D721Med (cell line): ENCODE results near the gene NKD1.

Experiments
- DNase-seq: peaks from one replicate; pipeline ENCODE4 v3.0.0; 2011; ENCODE audit warnings: low spot score; ENCODE audit not compliant: insufficient read length
- FAIRE-seq: peaks from 2 replicates; lab custom pipeline; 2011; peaks lifted over from hg19 to GRCh38; lab: Jason Lieb, UNC
- CTCF ChIP-seq: IDR thresholded peaks from 2 replicates; pipeline ENCODE4 v1.5.1; 2012; ENCODE audit warnings: mild to moderate bottlenecking, control low read depth; ENCODE audit not compliant: insufficient read depth; ENCODE audit errors: missing control alignments

NKD1 gene

GRCh38 chr16:50692999-50693781, 145.0 kb downstream of the NKD1 start, which contains the start of gene NOD2:
Gene NOD2, plus strand, starts transcription at chr16:50693606. Its CDS starts 5,890 bp downstream, at chr16:50699496.
- TF ChIP-seq CTCF: no peak
- DNase-seq (no peak), FAIRE-seq (no peak)

- no peak for TF ChIP-seq CTCF
- FAIRE-seq (no peak), DNase-seq (no peak)
Observed at GRCh38 chr16:50694206-50694605, 146.0 kb downstream of the NKD1 start.

- no peak for TF ChIP-seq CTCF
Observed at GRCh38 chr16:50695017-50696000, 147.1 kb downstream of the NKD1 start.

GRCh38 chr16:50696126-50696525, 147.9 kb downstream of the NKD1 start:
- DNase-seq (no peak), FAIRE-seq (no peak)
- no peak for TF ChIP-seq CTCF

More at GRCh38 chr16:50695017-50696000, 147.1 kb downstream of the NKD1 start:
- DNase-seq: no peak
- no peak for FAIRE-seq

DNA sequence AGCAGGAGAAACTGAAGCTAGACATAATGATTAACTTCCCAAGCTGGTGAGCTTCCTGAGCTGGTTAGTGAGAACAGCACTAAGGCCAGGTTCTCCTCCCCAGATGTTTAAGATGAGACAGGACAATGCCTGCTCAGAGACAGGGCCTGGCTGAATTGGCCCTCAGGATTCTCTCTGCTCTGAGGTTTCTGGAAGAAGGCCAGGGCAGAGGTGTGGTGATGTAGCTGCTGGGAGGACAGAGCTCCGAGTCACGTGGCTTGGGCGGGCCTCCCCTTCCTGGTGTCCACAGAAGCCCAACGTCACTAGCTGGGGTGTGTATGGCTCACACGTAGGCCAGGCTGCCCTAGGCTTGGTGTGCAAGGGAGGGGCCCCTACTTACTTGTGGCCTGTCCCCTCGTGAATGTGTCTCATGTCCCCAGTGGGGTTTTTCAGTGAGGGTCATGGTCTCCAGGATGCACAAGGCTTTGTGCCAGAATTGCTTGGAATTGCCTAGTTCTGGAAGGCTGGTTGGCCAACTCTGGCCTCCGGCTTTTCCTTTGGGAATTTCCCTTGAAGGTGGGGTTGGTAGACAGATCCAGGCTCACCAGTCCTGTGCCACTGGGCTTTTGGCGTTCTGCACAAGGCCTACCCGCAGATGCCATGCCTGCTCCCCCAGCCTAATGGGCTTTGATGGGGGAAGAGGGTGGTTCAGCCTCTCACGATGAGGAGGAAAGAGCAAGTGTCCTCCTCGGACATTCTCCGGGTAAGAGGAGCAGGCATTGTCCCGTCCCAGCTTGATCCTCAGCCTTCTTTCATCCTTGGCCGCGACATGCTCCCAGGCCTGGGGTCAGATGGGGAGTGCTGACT, 148.6 kb downstream of the NKD1 start:
- FAIRE-seq (no peak), DNase-seq (no peak)
- no peak for TF ChIP-seq CTCF

- no peak for DNase-seq
- FAIRE-seq: no peak
- no peak for TF ChIP-seq CTCF
Observed at GRCh38 chr16:50697421-50697715, 149.2 kb downstream of the NKD1 start.
